Measurements from ENCODE around the gene RNF125.
"Not testable (repeated sequence)": the region's sequence is repeated elsewhere in the genome, so short reads cannot be mapped to it uniquely, and the experiment has no call there.

Gene RNF125

DNA sequence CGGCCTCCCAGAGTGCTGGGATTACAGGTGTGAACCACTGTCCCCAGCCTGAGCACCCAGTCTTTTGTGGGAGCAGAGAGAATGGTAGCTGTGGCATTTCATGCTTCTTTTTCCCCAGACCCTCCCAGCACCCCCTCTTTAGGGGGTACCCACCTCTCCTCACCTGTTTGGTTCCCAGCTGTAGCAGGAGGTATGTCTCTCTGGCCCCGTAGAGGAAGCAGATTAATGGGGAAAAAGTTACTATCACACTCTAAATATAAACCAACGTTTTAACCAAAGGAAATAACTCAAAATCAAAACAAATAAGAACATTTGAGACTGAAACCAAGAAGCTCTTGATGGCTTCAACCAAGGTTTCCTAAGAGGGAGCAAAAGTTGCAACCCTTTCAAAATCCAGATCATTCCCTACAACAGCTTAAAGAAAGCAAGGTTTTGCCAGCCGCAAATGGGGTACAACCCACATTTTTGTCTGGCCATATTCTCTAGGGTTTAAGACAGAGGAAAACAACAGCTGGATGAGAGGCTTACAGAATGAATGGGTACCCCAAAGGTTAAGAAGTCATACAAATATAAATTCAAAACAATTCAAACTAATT lies 8.0 kb downstream of the RNF125 start:
- DNase-seq, result no peak

DNA sequence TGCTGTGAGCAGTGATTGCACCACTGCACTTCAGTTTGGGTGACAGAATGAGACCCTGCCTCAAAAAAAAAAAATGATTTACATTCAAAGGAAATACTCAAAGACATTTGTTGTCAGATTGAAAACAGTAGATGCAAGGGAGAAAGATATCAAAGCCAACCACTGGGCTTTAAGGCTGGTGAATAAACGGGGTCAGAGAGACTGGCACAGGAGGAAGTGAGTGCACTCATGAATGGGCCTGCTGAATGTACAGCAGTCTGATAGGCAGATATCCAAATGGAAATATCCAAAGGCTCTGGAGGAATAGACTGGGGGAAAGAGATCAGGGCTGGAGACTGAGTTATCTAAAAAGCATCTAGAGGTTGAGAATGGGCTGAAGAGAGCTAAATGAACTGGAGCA lies 10.9 kb downstream of the RNF125 start:
- DNase-seq, result no peak

DNA sequence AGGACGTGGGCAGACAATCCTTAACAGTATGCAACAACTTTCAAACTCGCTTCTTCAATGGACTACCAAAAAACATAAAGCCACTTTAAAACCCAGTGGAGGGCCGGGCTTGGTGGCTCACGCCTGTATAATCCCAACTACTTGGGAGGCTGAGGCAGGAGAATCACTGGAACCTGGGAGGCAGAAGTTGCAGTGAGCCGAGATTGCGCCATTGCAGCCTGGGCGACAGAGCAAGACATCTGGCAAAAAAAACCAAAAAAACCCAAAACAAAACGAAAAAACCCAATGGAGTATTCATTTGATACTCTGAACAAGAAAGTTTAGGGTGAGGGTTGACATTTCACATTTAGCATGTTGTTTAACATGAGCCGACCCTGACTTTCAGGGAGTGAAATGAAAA lies 14.0 kb downstream of the RNF125 start:
- no peak for DNase-seq

DNA sequence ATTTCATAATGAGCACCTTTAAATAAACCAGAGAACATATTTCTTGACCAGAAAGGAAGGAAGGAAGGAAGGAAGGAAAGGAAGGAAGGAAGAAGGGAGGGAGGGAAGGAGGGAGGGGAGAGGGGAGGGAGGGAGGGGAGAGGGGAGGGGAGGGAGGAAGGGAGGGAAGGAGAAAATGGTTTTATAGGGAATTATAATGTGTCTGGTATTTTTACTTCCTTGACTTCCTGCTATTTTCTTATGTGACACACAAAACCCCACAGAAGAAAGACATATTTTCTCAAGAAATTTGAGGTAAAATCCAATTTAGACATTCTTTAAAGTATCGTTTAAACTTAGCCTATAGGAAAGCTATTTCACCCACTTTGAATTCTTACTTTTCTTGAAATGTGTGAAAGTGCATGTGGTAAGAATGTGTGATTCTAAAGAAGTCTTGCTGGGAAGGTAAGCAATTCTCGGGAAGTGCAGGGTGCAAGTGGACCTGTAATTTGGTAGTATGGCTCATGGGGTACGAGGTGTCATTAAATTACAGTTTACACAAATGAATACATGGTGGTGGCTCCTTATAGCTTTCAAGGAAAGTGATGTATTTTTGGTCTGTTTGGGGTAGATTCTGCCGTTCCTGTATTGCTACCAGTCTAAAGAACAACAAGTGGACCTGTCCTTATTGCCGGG lies 18.0 kb downstream of the RNF125 start:
- DNase-seq, result no peak

DNA sequence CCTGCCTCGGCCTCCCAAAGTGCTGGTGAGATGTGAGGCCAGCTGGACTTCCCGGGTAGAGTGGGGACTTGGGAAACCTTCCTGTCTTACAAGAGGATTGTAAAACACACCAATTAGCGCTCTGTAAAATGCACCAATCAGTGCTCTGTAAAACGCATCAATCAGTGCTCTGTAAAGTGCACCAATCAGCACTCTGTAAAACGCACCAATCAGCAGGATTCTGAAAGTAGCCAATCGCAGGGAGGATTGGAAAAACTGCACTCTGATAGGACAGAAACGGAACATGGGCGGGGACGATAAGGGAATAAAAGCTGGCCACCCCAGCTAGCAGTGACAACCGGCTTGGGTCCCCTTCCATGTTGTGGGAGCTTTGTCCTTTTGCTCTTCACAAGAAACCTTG lies 19.0 kb downstream of the RNF125 start:
- no peak for DNase-seq

DNA sequence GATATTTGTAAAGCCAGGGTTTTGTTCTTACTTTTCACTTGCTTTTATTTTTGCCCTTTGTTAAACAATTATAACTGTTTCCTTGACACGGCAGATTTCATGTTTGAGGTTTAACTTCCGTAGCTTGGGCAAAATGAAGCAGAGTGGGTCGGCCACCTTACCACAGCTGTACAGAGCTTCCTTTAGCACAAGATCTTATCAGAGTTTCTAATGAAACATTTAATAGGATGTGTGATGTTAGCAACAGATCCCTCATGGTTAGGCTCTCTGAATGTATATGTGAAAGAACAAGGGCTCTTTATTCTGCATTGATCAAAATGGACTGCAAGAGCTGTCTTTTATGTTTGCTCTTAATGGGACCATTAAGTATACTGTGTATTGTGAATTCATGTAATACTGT lies 22.3 kb downstream of the RNF125 start:
- DNase-seq, result no peak

DNA sequence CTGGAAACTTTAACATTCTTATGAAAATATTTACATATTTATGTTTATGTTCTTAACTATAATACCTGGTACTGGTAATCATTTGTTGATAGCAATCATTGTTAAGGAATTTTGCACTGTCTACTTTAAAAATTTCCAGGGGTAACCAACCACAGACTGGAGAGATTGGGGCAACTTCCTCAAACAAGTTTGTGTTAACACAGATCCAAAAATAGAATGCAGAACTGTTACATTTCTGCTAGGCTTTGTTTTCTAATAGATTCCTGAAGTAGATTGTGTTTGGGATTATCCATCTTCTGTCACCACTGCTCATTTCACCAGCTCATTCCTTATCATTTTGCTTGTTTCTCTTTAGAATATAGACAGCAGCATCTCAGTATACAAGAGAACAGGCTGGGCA lies 23.7 kb downstream of the RNF125 start:
- DNase-seq, result no peak

DNA sequence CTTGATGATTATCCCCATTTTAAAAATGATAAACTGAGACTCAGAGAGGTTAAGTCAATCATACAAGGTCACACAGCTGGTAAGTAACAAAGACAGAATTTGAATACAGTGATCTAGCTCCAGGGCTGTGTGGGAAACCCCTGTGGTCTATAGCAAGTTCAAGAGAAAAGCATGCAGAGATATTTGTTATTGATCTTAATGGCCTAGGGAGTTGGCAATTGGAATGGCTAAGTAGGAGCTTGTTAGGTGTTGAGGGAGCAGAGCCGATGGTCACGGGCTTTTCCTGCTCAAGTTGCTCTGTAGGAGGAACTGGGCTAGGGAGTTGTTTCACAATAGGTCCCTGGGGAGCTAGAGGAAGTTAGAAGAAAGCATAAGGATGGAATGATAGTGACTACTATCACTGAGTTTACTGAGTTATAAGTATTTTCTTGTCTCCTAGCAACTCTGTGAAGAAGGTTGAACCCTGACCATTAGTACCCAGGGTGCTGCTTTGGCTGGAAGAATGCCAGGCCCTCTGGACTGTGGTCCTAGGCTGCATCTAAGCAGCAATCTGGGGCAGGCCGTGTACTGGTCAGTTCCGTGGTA lies 30.0 kb downstream of the RNF125 start:
- no peak for DNase-seq

DNA sequence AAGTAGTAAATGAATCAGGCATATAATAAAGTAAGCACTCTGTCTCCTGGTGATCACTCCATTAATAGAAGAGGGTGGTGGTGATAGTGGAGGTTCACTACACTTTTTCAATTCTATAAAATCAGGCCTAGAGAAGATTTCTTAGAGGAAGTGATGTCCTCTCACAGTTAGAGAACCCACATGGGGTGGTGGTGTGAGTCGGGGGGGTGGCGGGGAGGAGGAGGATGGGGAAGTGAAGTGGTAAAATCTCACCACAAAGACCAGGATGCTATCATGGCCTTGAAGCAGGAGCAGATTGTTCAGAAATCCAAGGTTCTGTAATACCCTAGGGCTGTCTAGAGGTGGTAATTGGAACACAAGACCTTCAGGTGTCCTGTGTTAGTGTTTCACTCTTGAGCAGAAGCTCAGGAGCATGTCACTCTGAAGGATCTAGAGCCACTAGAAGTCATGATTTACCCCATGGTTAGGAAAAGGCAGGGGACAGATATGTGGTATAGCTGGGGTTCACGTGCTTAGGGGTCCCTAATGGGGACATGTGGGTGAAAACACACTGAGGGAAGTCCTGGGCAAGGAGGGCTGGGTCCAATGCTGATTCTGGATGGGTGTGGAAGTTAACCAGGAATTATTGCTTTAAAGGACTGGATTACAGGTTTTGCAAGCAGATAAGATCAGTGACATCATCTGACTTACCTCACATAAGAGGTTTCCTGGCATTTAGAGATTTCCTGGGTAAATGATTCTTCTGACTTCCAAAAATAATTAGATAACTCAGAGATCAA lies 31.0 kb downstream of the RNF125 start:
- no peak for DNase-seq

DNA sequence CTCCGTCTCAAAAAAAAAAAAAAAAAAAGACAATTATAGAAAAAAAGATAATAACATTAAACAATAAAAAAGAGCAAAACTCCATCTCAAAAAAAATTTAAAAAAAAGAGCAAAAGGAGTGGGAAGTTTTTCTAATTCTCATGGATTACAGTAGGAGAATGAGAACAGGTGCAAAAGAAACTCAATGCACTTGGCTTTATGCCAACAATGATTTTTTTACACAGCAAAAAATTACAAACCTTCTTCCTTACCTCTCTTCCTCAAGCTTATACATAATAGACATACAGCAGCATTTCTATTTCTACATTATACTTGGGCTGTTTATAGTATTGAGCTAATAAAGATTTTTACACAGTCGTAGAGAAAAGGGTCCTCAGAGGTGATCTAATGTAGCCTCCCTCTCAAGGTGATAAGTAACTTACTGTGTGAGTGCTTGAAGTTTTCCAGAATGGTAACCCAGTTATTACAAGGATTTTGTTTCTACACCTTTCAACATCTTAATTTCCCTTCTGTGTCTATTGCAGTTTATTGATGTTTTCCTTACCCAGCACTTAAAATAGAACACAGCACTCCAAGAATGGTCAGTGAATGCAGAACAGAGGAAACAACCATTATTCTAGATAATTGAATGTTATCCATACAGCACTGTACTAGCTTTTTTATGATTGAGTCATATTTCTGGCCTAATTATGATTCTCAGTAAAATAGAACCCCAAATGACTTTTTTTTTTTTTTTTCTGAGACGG lies 38.2 kb downstream of the RNF125 start:
- no peak for DNase-seq

DNA sequence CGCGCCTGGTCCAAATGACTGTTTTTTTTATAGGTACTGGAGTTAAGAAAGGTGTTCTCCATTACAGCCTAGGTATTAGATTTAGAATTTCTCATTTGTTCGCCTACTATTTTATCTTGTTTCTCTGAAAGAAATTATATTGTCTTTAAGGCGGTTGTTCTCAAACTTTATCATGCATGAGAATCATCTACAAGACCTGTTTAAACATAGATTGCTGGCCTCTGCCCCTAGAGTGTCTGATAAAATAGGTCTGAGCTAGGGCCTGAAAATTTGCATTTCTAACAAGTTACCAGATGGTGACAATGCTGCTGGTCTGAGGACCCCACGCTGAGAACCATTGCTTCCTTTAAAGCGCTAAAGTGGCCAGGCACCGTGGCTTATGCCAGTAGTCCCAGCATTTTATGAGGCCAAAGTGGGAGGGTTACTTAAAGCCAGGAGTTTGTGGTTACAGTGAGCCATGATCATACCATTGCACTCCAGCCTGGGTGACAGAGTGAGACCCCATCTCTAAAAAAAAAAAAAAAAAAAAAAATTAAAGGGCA lies 39.1 kb downstream of the RNF125 start:
- DNase-seq, result no peak

DNA sequence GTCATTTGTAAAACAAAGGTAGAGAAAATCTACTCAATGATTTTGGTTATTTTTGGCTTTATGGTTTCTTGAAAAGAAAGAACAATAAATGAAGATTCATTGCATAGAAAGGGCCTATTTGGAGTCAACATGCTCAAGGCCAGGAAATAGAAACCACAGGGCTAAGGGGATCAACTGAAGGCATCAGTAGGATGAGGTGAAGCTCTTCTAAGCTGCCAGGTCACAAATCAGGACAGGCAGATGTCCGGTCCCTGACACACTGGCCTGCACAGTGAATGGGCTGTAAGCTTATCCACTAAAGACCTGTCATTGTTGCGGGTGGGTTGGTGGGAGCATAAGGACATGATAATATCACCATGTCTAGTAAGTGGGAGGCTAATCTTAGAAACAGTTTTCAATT lies 41.4 kb downstream of the RNF125 start:
- no peak for DNase-seq

DNA sequence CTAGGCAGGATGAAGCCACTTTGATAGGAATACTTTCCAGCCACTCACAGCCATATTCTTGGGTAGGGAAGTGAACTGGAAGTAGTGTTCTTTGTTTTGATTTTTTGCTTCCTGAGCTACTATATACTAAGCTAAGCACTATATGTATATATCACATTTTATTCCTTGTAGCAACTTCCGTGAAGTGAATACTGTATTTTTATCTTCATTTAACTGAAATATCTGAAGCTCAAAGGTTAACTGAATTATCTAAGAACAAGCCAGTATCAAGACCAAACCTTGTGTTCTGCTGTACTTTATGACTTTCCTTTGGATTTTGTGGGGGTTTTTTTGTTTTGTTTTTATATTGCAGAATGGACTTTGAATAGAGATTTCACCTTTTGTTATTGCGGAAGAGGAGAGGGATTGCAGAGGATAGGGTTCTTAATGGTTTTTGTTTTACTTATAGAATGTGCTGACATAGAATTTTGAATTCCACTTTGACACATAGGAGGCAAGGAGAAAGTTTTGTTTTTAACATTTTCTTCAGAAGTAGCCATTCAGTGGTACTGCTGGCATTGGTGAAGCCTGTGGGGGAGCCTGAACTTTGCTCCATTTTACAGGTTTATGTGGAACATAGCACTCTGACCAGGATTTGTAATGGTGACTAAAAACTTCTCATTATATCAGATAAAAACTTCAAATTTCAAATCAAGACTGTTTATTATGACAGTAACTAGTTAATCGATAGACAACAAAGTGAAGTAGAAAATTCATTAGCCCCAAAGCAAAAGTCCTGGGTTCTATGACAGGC lies 48.9 kb downstream of the RNF125 start:
- no peak for DNase-seq

DNA sequence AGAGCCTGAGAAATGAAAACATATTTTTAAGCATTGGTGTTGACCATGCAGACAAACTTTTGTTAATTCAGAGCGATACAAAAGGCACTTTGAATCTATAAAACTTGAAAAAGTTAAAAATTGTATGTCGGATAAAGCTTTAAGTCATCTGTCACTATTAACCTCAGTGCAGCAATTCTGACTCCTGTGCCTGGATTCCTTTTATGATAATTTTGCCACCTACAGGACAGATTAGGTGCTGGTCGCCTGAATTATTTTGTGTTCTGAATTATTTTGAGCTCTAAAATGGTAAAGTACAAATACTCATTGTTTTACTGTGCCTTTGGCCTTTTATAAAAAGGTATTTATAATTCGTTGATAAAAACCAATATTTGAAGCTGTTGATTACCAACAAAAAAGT lies 53.7 kb downstream of the RNF125 start:
- DNase-seq, result no peak

DNA sequence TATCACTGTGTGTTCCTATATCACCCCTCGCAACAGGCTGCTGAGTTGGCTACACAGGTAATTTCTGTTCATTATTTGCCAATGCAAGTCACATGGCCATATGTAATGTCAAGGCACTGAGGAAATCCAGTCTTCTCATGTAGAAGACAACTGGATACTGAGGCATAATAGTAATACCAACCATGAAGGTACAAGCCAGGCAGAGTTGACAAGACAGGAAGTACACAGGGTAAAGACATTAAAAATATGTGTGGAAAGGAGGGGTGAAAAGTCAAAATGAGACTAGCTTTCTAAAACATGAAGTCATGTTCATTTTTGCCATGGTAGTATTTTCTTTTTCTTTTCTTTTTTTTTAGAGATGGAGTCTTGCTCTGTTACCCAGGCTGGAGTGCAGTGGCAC lies 55.6 kb downstream of the RNF125 start:
- DNase-seq, result no peak

DNA sequence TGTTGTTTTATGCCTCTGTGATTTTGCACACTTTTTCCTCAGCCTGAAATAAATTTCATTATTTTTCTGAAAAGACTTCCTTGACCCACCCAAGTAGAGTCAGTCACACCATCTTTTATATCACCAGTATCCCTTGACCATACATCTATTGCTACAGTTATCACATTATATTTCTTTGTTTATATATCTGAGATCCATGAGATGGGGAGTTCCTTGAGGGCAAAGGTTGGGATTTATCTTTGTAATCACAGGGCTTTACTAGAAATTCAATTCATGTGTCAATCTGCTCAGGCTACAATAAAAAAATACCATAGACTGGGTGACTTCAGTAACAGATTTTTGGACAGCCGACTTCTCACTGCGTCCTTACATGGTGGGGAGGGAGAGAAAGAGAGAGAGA lies 60.2 kb downstream of the RNF125 start:
- no peak for DNase-seq

DNA sequence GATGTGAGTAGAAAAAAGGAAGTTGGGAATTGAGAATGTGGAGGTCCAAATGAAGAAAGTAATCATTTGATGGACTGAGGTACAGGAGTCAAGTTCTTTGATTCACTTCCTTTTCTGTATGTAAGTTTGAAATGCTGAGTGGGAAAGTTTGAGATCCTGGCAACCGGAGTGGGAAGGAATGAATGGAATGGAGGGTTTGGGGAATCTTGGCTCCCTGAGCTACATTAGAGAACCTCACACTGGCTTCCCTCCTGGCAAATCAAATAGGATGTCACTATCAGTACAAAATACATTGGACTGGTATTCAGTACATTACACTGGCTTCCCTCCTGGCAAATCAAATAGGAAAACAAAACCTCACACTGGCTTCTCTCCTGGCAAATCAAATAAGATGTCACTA lies 63.3 kb downstream of the RNF125 start:
- DNase-seq, result no peak

DNA sequence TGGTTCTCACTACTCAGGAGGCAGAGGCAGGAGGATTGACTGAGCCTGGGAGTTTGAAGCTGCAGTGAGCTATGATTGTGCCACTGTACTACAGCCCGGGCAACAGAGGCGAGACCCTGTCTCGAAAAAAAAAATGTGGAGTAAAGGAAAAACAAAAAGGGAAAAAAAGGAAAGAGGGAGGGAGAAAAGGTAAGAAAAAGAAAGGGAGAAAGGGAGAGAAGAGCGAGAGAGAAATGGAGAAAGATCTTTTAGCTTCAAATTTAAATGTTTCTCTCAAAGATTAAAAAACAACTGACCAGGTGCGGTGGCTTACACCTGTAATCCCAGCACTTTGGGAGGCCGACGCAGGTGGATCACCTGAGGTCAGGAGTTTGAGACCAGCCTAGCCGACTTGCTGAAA lies 65.2 kb downstream of the RNF125 start:
- no peak for DNase-seq

DNA sequence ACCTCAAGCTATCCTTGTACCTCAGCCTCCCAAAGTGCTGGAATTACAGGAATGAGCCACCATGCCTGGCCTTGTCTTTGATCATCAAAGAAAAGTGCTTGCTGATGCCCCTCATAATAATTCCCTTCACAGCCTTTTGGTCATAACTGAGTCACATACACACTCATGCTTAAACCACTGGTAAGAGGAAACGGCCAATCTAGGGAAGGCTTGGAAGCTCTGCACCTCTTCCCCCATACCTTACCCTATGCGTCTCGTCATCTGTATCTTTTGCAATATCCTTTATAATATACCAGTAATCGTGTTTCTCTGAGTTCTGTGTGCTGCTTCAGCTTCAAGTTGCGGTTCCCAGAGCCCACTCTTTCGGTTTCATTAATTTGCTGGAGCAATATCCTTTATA lies 68.3 kb downstream of the RNF125 start:
- no peak for DNase-seq

DNA sequence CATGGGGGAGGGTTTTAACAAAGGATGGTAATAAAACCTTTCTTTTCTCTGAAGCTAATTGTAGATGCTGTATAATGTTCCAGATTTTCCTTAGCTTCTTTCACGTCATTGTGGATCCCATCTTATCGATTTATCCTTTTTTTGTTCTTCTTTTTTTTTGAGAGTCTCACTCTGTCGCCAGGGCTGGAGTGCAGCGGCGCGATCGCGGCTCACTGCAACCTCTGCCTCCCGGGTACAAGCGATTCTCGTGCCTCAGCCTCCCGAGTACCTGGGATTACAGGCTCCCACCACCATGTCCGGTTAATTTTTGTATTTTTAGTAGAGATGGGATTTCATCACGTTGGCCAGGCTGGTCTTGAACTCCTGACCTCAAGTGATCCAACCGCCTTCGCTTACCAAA lies 72.2 kb downstream of the RNF125 start:
- DNase-seq, result not testable (repeated sequence)

DNA sequence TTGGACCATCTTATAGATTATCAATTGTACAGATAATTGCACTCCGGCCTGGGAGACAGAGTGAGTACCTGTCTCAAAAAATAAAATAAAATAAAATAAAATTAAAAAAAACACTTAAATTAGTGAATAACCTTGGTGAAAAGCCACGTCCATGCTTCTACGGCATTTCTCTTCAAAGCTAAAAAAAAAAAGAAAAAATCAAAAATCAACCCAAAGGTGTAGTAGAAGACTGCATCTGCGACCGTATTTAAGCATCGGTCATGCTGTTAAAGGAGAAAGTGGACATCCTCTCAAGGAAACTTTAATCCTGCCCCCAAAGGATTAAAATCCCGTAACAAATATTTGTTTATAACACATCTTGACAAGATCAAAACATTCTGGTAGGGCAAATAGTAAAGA lies 72.7 kb downstream of the RNF125 start:
- DNase-seq, result no peak
